HK-2 (cell line): ENCODE results near the gene LIMD2.

Source experiments
- DNase-seq: peaks from one replicate; pipeline ENCODE4 v3.0.0-alpha.2; 2018; ENCODE audit not compliant: unreplicated experiment

Gene LIMD2

GRCh38 chr17:63681530-63681929 is 18.4 kb downstream of the LIMD2 start:
- DNase-seq = no peak

- DNase-seq = no peak
These were observed 19.2 kb downstream of the LIMD2 start for GRCh38 chr17:63680700-63681099.

- DNase-seq = no peak
These were observed 20.7 kb downstream of the LIMD2 start for GRCh38 chr17:63679214-63679613.

GRCh38 chr17:63676584-63676983 is 23.3 kb downstream of the LIMD2 start:
- no peak for DNase-seq

GRCh38 chr17:63675607-63676546 is 24.0 kb downstream of the LIMD2 start:
- no peak for DNase-seq

GRCh38 chr17:63675231-63675606 is 24.7 kb downstream of the LIMD2 start:
- DNase-seq = no peak

GRCh38 chr17:63672856-63673255 is 27.1 kb downstream of the LIMD2 start:
- DNase-seq = no peak

GRCh38 chr17:63665527-63666214 is 34.3 kb downstream of the LIMD2 start:
- no peak for DNase-seq

GRCh38 chr17:63659850-63660249 is 40.1 kb downstream of the LIMD2 start:
- no peak for DNase-seq

- no peak for DNase-seq
These were observed 41.6 kb downstream of the LIMD2 start for GRCh38 chr17:63658366-63658765.

GRCh38 chr17:63657786-63658185 is 42.1 kb downstream of the LIMD2 start:
- no peak for DNase-seq

- no peak for DNase-seq
These were observed 46.9 kb downstream of the LIMD2 start for GRCh38 chr17:63653050-63653449.

- no peak for DNase-seq
These were observed 47.8 kb downstream of the LIMD2 start for GRCh38 chr17:63652106-63652505.

GRCh38 chr17:63649813-63650212 is 50.1 kb downstream of the LIMD2 start:
- DNase-seq = no peak

- DNase-seq = no peak
These were observed 52.0 kb downstream of the LIMD2 start for GRCh38 chr17:63647936-63648335.

- DNase-seq = peak; percentile 14
These were observed 52.7 kb downstream of the LIMD2 start for GRCh38 chr17:63647065-63647725.

GRCh38 chr17:63646488-63646806 is 53.5 kb downstream of the LIMD2 start:
- DNase-seq = no peak
